Nephron progenitor cell (in vitro differentiated cells): Measurements from ENCODE around the gene GRID2.

ENCODE experiments used
- DNase-seq: peaks from one replicate; pipeline ENCODE4 v3.0.0; 2021
- H3K27ac Mint-ChIP-seq: 2 replicates; pipeline ENCODE4 v1.8.0; 2021; ENCODE audit warnings: mild to moderate bottlenecking, moderate library complexity, mixed read lengths
- H3K27me3 Mint-ChIP-seq: 2 replicates; pipeline ENCODE4 v1.8.0; 2021; ENCODE audit warnings: mild to moderate bottlenecking, low read depth, mixed read lengths; ENCODE audit not compliant: poor library complexity
- H3K36me3 Mint-ChIP-seq: 2 replicates; pipeline ENCODE4 v1.8.0; 2021; ENCODE audit warnings: low read depth, mixed read lengths
- H3K4me1 Mint-ChIP-seq: 2 replicates; pipeline ENCODE4 v1.8.0; 2021; ENCODE audit warnings: mixed read lengths
- H3K4me3 Mint-ChIP-seq: 2 replicates; pipeline ENCODE4 v1.8.0; 2021; ENCODE audit warnings: mild to moderate bottlenecking, moderate library complexity, mixed read lengths
- H3K9me3 Mint-ChIP-seq: 2 replicates; pipeline ENCODE4 v1.8.0; 2021; ENCODE audit warnings: mild to moderate bottlenecking, moderate library complexity, mixed read lengths
- TF ChIP-seq, protein P1 (sequence below): fragments of 200-600 bp; sonication (generic); IDR thresholded peaks from 2 replicates; pipeline ENCODE4 v1.5.0; 2021; ENCODE audit warnings: antibody characterized with exemption

The GRID2 gene

DNA sequence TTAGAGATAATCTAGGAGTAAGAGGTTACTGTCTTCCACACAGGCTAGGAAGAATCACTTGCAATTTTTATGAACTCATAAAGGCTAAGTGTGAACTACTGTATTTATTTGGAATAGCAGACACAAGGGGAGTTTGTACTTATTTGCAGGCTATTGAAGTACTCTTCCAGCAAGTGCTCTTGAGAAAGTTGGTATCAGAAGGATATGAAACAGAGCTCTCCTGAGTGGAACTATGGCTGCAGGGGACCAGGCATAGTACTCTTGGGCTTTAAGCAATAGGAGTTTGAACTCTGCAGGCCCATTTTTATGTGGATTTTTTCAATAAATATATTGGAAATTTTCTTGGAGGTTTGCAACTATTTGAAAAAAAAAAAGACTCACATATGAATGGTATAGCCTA, 768.5 kb downstream of the GRID2 start:
- H3K4me3 Mint-ChIP-seq, result no peak overlapping the region
- H3K27ac Mint-ChIP-seq, result no peak overlapping the region
- H3K27me3 Mint-ChIP-seq, result no peaks in the 10 kb centered on the region
- H3K4me1 Mint-ChIP-seq, result no peaks in the 10 kb centered on the region
- no peaks in the 10 kb centered on the region for H3K9me3 Mint-ChIP-seq
- TF ChIP-seq, protein P1, sequence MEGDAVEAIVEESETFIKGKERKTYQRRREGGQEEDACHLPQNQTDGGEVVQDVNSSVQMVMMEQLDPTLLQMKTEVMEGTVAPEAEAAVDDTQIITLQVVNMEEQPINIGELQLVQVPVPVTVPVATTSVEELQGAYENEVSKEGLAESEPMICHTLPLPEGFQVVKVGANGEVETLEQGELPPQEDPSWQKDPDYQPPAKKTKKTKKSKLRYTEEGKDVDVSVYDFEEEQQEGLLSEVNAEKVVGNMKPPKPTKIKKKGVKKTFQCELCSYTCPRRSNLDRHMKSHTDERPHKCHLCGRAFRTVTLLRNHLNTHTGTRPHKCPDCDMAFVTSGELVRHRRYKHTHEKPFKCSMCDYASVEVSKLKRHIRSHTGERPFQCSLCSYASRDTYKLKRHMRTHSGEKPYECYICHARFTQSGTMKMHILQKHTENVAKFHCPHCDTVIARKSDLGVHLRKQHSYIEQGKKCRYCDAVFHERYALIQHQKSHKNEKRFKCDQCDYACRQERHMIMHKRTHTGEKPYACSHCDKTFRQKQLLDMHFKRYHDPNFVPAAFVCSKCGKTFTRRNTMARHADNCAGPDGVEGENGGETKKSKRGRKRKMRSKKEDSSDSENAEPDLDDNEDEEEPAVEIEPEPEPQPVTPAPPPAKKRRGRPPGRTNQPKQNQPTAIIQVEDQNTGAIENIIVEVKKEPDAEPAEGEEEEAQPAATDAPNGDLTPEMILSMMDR, result no peak
- no peaks in the 10 kb centered on the region for H3K36me3 Mint-ChIP-seq
- DNase-seq, result no peak

DNA sequence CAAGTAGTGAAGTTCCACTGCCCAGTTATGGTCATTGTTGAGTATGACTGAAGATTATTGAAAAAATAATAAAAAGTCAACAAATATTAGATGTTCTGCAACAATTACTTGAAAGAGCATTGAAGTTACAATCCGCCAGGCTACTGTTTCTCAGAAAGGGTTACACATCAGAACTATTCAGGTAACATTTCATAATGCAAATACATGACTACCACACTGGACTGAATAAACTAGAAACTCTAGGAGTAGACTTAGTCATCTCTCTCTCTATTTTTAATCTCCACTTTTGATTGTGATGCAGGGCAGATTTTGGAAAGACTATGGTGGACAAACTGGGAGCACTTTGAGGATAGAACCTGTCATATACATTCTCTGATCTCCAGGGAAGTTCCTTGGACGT, 776.5 kb downstream of the GRID2 start:
- H3K9me3 Mint-ChIP-seq, result no peaks in the 10 kb centered on the region
- no peak overlapping the region for H3K4me3 Mint-ChIP-seq
- no peak for DNase-seq
- H3K27ac Mint-ChIP-seq, result no peak overlapping the region
- no peaks in the 10 kb centered on the region for H3K36me3 Mint-ChIP-seq
- TF ChIP-seq, protein P1, result no peak
- no peaks in the 10 kb centered on the region for H3K27me3 Mint-ChIP-seq
- no peaks in the 10 kb centered on the region for H3K4me1 Mint-ChIP-seq

DNA sequence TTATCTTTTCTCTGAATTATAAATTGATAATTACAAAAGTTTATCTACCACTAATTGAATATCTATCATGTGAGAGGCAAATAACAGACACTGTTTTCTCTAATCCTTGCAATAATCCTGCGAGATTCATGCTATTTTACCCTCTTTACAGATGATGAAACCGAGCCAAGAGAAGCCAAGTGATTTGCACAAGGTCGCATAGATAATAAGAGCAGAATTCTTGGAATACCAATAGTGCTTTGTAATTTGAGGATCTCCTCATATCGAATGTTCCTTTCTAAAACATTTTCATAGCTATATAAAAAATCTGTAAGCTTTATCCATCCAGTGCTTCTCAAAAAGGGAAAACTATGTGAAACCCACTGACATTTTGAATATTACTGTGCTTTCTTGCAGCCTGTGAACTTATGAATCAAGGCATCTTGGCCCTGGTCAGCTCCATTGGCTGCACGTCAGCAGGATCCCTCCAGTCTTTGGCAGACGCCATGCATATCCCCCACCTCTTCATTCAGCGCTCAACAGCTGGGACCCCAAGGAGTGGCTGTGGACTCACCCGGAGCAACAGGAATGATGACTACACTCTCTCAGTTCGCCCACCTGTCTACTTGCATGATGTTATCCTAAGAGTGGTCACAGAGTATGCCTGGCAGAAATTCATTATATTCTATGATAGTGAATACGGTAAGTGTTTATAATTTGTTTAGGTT, 781.0 kb downstream of the GRID2 start:
- H3K36me3 Mint-ChIP-seq, result no peaks in the 10 kb centered on the region
- H3K4me1 Mint-ChIP-seq, result no peaks in the 10 kb centered on the region
- no peaks in the 10 kb centered on the region for H3K9me3 Mint-ChIP-seq
- no peak overlapping the region for H3K27ac Mint-ChIP-seq
- no peaks in the 10 kb centered on the region for H3K27me3 Mint-ChIP-seq
- TF ChIP-seq, protein P1, result no peak
- no peak for DNase-seq
- H3K4me3 Mint-ChIP-seq, result no peak overlapping the region

DNA sequence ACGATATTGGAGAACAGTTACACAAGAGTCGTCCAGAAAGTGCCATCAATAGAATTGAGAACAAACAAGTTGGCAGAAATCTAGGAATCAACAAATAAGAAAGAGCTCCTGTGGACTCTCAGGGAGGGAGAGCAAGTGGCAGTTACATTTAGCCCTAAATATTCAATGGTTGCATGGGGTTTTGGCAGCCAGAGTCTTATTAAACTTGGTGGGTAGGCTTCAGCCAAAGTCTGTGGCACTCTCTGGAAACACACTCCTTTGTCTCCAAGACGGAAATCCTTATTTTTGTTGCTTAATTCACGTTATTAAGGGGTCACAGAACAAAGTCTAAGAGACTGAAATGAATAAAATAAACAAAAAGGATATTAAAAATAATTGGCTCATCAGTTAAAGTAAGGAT, 782.6 kb downstream of the GRID2 start:
- DNase-seq, result no peak
- Mint-ChIP-seq H3K27me3 (no peaks in the 10 kb centered on the region), H3K4me1 (no peaks in the 10 kb centered on the region), H3K36me3 (no peaks in the 10 kb centered on the region), H3K4me3 (no peak overlapping the region), H3K9me3 (no peaks in the 10 kb centered on the region), H3K27ac (no peak overlapping the region)
- TF ChIP-seq, protein P1, result no peak

DNA sequence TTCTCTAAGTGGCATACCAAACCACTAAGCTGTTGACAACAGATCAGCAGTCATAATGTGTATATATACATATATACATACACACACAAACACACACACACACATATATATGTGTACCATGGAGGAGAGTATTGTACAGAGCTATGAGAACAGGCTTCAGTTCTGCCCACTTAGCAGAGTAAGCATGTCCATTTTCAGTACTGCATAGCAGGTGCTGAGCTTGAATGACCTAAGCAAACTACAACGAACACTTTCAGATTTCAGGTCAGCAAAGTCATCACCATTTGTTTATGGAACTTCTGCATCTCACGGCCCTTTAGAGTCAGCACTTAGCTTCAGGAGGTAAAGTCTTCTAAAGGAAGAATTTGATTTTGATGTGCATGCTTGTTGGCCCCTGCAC, 789.0 kb downstream of the GRID2 start:
- DNase-seq, result no peak
- TF ChIP-seq, protein P1, result no peak
- no peaks in the 10 kb centered on the region for H3K9me3 Mint-ChIP-seq
- H3K27ac Mint-ChIP-seq, result no peak overlapping the region
- H3K4me1 Mint-ChIP-seq, result no peaks in the 10 kb centered on the region
- H3K4me3 Mint-ChIP-seq, result no peak overlapping the region
- H3K36me3 Mint-ChIP-seq, result no peaks in the 10 kb centered on the region
- H3K27me3 Mint-ChIP-seq, result no peaks in the 10 kb centered on the region

DNA sequence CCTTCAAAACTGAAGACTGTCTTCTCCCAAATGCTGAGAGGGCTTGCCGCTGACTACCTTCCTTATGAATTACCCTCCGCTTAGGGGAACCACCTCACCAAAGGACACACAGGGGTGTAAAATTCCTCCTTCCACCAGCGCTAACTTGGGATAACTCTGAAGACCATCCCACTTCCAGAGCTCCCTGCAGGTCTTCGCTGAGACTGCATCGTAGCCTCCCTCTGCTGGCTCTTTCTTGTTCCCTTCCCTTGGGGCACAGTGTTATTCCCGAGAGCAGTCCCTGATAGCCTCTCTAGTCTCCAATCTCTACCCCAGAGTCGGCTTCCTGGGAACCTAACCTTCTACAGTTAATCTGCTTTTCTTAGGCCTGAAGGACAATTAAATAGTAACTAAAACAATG, 799.3 kb downstream of the GRID2 start:
- peaks cover 7% of the 10 kb centered on the region for H3K27me3 Mint-ChIP-seq
- H3K27ac Mint-ChIP-seq, result no peak overlapping the region
- TF ChIP-seq, protein P1, result no peak
- H3K9me3 Mint-ChIP-seq, result peaks cover 9% of the 10 kb centered on the region
- H3K4me3 Mint-ChIP-seq, result no peak overlapping the region
- H3K4me1 Mint-ChIP-seq, result no peaks in the 10 kb centered on the region
- DNase-seq, result no peak
- H3K36me3 Mint-ChIP-seq, result no peaks in the 10 kb centered on the region
